WI38 (cell line): ENCODE results near the gene TMEM208.

ENCODE experiments used
- H3K4me3 ChIP-seq: 2 replicates; pipeline ENCODE4 v1.5.1; 2011; ENCODE audit warnings: low read depth, mild to moderate bottlenecking, control low read depth, low read length
- CTCF ChIP-seq: IDR thresholded peaks from 2 replicates; pipeline ENCODE4 v1.5.1; 2012; ENCODE audit warnings: low read depth, mild to moderate bottlenecking, control low read depth, low read length

Gene TMEM208

DNA sequence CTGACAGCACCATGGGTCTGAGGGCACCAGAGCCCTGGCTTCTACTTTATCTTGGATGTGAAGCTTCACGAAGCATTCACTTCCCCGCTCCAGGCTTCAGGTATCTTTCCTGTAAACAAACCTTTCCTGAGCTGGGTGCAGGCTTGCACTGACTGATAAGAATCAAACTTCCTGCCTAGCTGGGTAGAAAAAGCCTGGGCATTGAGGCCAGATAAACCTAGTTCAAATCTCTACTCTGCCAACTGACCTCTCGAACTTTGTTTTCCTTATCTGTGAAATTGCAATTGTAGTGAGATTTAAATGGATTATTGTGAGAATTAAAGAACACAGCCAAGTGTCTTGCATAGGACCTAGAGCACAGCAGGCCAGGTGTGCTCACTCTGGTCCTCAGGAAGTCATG is 2.9 kb upstream of the TMEM208 start:
- no peak overlapping the region for H3K4me3 ChIP-seq
- TF ChIP-seq CTCF: no peak

GRCh38 chr16:67226295-67226803 is 581 bp upstream of the TMEM208 start:
- peak overlapping the region; percentile 99 for H3K4me3 ChIP-seq
- no peak for TF ChIP-seq CTCF

GRCh38 chr16:67227567-67227921 is 614 bp downstream of the TMEM208 start:
- no peak for TF ChIP-seq CTCF
- H3K4me3 ChIP-seq: peak overlapping the region; percentile 99

GRCh38 chr16:67228034-67228785 is 1.3 kb downstream of the TMEM208 start:
- peak overlapping the region; percentile 99 for H3K4me3 ChIP-seq
- TF ChIP-seq CTCF: no peak

GRCh38 chr16:67228905-67229304 is 2.0 kb downstream of the TMEM208 start:
- no peak overlapping the region for H3K4me3 ChIP-seq
- TF ChIP-seq CTCF: no peak

GRCh38 chr16:67229906-67230808 is 3.2 kb downstream of the TMEM208 start:
- no peak overlapping the region for H3K4me3 ChIP-seq
- TF ChIP-seq CTCF: no peak
